GM23338 (cell line): ENCODE data around the gene GFOD1. TPM values are rescaled to one million over a fixed set of nuclear protein-coding genes. Genes with fewer than 3 reads are reported as not detected.

Source experiments
- ATAC-seq: fragments of 200-7000 bp; cut with Tn5 transposase; 3 replicates; pipeline ENCODE4 v1.9.1; 2020
- DNase-seq: peaks from one replicate; pipeline ENCODE4 v3.0.0-alpha.2; 2015; ENCODE audit warnings: low spot score
- H2AFZ ChIP-seq: fragments of 200-600 bp; sonication (generic); 2 replicates; pipeline ENCODE4 v1.8.0; 2016; ENCODE audit warnings: antibody characterized with exemption, mild to moderate bottlenecking, moderate library complexity
- H3F3A ChIP-seq: fragments of 200-600 bp; sonication (generic); replicated peaks from 2 replicates; pipeline ENCODE4 v1.8.0; 2017; ENCODE audit warnings: antibody characterized with exemption, mixed run types, low read depth
- H3K27ac ChIP-seq: fragments of 200-600 bp; sonication (generic); 2 replicates; pipeline ENCODE4 v1.6.1; 2016; ENCODE audit warnings: low read depth
- H3K27me3 ChIP-seq: fragments of 200-600 bp; sonication (generic); 2 replicates; pipeline ENCODE4 v1.8.0; 2016; ENCODE audit warnings: mild to moderate bottlenecking, mixed run types, moderate library complexity; ENCODE audit not compliant: insufficient read depth
- H3K36me3 ChIP-seq: fragments of 200-600 bp; sonication (generic); 2 replicates; pipeline ENCODE4 v1.8.0; 2016; ENCODE audit warnings: mild to moderate bottlenecking; ENCODE audit not compliant: insufficient read depth
- H3K4me1 ChIP-seq: fragments of 200-600 bp; sonication (generic); 2 replicates; pipeline ENCODE4 v1.8.0; 2016; ENCODE audit warnings: mild to moderate bottlenecking, moderate library complexity; ENCODE audit not compliant: insufficient read depth
- H3K4me2 ChIP-seq: fragments of 200-600 bp; sonication (generic); 2 replicates; pipeline ENCODE4 v1.7.1; 2017; ENCODE audit warnings: mixed run types
- H3K4me3 ChIP-seq: fragments of 200-600 bp; sonication (generic); 2 replicates; pipeline ENCODE4 v1.6.1; 2016; ENCODE audit warnings: mixed run types
- H3K79me2 ChIP-seq: fragments of 200-600 bp; sonication (generic); replicated peaks from 2 replicates; pipeline ENCODE4 v1.8.0; 2017; ENCODE audit warnings: mild to moderate bottlenecking; ENCODE audit not compliant: insufficient read depth
- H3K9me2 ChIP-seq: fragments of 200-600 bp; sonication (generic); 2 replicates; pipeline ENCODE4 v1.8.0; 2017; ENCODE audit not compliant: insufficient read depth
- H4K20me1 ChIP-seq: fragments of 200-600 bp; sonication (generic); replicated peaks from 2 replicates; pipeline ENCODE4 v1.8.0; 2017; ENCODE audit warnings: mild to moderate bottlenecking; ENCODE audit not compliant: insufficient read depth
- H3K27ac Mint-ChIP-seq: 2 replicates; pipeline ENCODE4 v1.8.0; 2020; ENCODE audit warnings: inconsistent platforms, mild to moderate bottlenecking, moderate library complexity, mixed read lengths
- H3K27me3 Mint-ChIP-seq: 3 replicates; pipeline ENCODE4 v1.8.0; 2022; ENCODE audit warnings: low read depth, mild to moderate bottlenecking, moderate library complexity, mixed read lengths, inconsistent platforms; ENCODE audit not compliant: insufficient read depth, poor library complexity
- H3K36me3 Mint-ChIP-seq: 3 replicates; pipeline ENCODE4 v1.8.0; 2021; ENCODE audit warnings: low read depth, mild to moderate bottlenecking, inconsistent platforms, moderate library complexity, mixed read lengths
- H3K4me1 Mint-ChIP-seq: 3 replicates; pipeline ENCODE4 v1.8.0; 2020; ENCODE audit warnings: mild to moderate bottlenecking, inconsistent platforms, mixed read lengths
- H3K4me3 Mint-ChIP-seq: 3 replicates; pipeline ENCODE4 v1.8.0; 2021; ENCODE audit warnings: moderate library complexity, mild to moderate bottlenecking, inconsistent platforms, mixed read lengths
- H3K9me3 Mint-ChIP-seq: 3 replicates; pipeline ENCODE4 v1.8.0; 2020; ENCODE audit warnings: moderate library complexity, mild to moderate bottlenecking, inconsistent platforms, mixed read lengths
- CREB1 ChIP-seq: fragments of 250-450 bp; sonication (Bioruptor Pico); IDR thresholded peaks from 2 replicates; pipeline ENCODE4 v1.5.0; 2020; ENCODE audit warnings: low read depth, mild to moderate bottlenecking, moderate library complexity
- EZH2 ChIP-seq: fragments of 200-600 bp; sonication (generic); IDR thresholded peaks from one replicate; pipeline ENCODE4 v1.8.0; 2017; ENCODE audit warnings: antibody characterized with exemption, mild to moderate bottlenecking, low read depth; ENCODE audit not compliant: unreplicated experiment
- EZH2phosphoT487 ChIP-seq: fragments of 200-600 bp; sonication (generic); IDR thresholded peaks from one replicate; pipeline ENCODE4 v1.8.1; 2018; ENCODE audit warnings: antibody characterized with exemption; ENCODE audit not compliant: unreplicated experiment
- JUNB ChIP-seq: IDR thresholded peaks from one replicate; pipeline ENCODE4 v1.6.1; 2016; ENCODE audit warnings: antibody characterized with exemption; ENCODE audit not compliant: unreplicated experiment
- NANOG ChIP-seq: IDR thresholded peaks from 2 replicates; pipeline ENCODE4 v1.6.1; 2016; ENCODE audit warnings: antibody characterized with exemption, borderline replicate concordance
- POLR2AphosphoS5 ChIP-seq: IDR thresholded peaks from 2 replicates; pipeline ENCODE4 v1.6.1; 2016; ENCODE audit warnings: antibody characterized with exemption, low read depth
- STAT1 ChIP-seq: IDR thresholded peaks from one replicate; pipeline ENCODE4 v1.6.1; 2016; ENCODE audit warnings: antibody characterized with exemption; ENCODE audit not compliant: unreplicated experiment
- ZNF114 ChIP-seq: fragments of 250-450 bp; sonication (Bioruptor Pico); IDR thresholded peaks from 2 replicates; pipeline ENCODE4 v1.5.0; 2020; ENCODE audit warnings: mild to moderate bottlenecking, moderate library complexity
- ZNF331 ChIP-seq: fragments of 250-450 bp; sonication (Bioruptor Pico); IDR thresholded peaks from 2 replicates; pipeline ENCODE4 v1.5.0; 2020; ENCODE audit warnings: low read depth, mild to moderate bottlenecking, moderate library complexity
- polyA plus RNA-seq: library from polyadenylated mRNA; unstranded; fragments of >200 nt; fragmentation: Nextera tagmentation; extraction: Ambion mirVana; gene quantifications from 2 replicates; pipeline ENCODE4 v1.2.1, GENCODE V29; 2016
- total RNA-seq: library from RNA; depleted of rRNA; stranded (reverse); fragments of >200 nt; shearing (Covaris generic); gene quantifications from 2 replicates; pipeline ENCODE4 v1.2.3, GENCODE V29; 2014
- TF ChIP-seq, protein P1 (sequence below), 2 experiments: fragments of 200-600 bp in 1 of 2; sonication (generic) in 1 of 2; conservative IDR thresholded peaks; 2 replicates each; pipeline versions ENCODE4 v1.5.1 to v1.6.1; 2016 to 2017; ENCODE audit warnings: antibody characterized with exemption in 2 of 2, low read depth in 2 of 2, mild to moderate bottlenecking in 2 of 2, moderate library complexity in 1 of 2
- TF ChIP-seq, protein P2 (sequence below): IDR thresholded peaks from 2 replicates; pipeline ENCODE4 v1.6.1; 2016; ENCODE audit warnings: antibody characterized with exemption
- TF ChIP-seq, protein P3 (sequence below): IDR thresholded peaks from one replicate; pipeline ENCODE4 v1.6.1; 2018; ENCODE audit warnings: antibody characterized with exemption; ENCODE audit not compliant: unreplicated experiment
- TF ChIP-seq, protein P4 (sequence below): fragments of 250-450 bp; sonication (Bioruptor Pico); IDR thresholded peaks from 2 replicates; pipeline ENCODE4 v1.5.0; 2020; ENCODE audit warnings: mild to moderate bottlenecking, moderate library complexity

The GFOD1 gene
- total and polyA plus RNA-seq, 2 experiments from 2014 or later: 4.9 to 12.8 TPM

- Mint-ChIP-seq H3K27ac (no peak overlapping the region), H3K36me3 (peaks cover 82% of the 10 kb centered on the region), H3K9me3 (no peaks in the 10 kb centered on the region), H3K27me3 (no peaks in the 10 kb centered on the region), H3K4me1 (no peaks in the 10 kb centered on the region), H3K4me3 (no peak overlapping the region)
- Histone ChIP-seq H3K4me3 (no peak overlapping the region), H3K4me1 (no peaks in the 10 kb centered on the region), H3K27ac (no peak overlapping the region), H2AFZ (no peak overlapping the region), H3K79me2 (no peaks in the 10 kb centered on the region), H4K20me1 (no peaks in the 10 kb centered on the region), H3K9me2 (no peaks in the 10 kb centered on the region), H3K4me2 (no peak overlapping the region), H3F3A (0 out of 2 replicates have a peak, but pooled peaks cover under 1% of the 10 kb centered on the region), H3K27me3 (no peaks in the 10 kb centered on the region), H3K36me3 (peaks cover 69% of the 10 kb centered on the region)
- DNase-seq (no peak), ATAC-seq (no peak)
- TF ChIP-seq, protein P1, sequence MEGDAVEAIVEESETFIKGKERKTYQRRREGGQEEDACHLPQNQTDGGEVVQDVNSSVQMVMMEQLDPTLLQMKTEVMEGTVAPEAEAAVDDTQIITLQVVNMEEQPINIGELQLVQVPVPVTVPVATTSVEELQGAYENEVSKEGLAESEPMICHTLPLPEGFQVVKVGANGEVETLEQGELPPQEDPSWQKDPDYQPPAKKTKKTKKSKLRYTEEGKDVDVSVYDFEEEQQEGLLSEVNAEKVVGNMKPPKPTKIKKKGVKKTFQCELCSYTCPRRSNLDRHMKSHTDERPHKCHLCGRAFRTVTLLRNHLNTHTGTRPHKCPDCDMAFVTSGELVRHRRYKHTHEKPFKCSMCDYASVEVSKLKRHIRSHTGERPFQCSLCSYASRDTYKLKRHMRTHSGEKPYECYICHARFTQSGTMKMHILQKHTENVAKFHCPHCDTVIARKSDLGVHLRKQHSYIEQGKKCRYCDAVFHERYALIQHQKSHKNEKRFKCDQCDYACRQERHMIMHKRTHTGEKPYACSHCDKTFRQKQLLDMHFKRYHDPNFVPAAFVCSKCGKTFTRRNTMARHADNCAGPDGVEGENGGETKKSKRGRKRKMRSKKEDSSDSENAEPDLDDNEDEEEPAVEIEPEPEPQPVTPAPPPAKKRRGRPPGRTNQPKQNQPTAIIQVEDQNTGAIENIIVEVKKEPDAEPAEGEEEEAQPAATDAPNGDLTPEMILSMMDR (conservative IDR thresholded peaks at IDR 0.05; ENCODE audit: low read depth in 2 of 2): no peak
- TF ChIP-seq, protein P2, sequence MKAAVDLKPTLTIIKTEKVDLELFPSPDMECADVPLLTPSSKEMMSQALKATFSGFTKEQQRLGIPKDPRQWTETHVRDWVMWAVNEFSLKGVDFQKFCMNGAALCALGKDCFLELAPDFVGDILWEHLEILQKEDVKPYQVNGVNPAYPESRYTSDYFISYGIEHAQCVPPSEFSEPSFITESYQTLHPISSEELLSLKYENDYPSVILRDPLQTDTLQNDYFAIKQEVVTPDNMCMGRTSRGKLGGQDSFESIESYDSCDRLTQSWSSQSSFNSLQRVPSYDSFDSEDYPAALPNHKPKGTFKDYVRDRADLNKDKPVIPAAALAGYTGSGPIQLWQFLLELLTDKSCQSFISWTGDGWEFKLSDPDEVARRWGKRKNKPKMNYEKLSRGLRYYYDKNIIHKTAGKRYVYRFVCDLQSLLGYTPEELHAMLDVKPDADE: no peak
- no peak for TF ChIP-seq POLR2AphosphoS5
- TF ChIP-seq JUNB: no peak
- no peak for TF ChIP-seq ZNF114 (CRISPR knock-in tag)
- TF ChIP-seq ZNF331 (CRISPR knock-in tag): no peak
- TF ChIP-seq EZH2phosphoT487: no peak
- TF ChIP-seq, protein P3, sequence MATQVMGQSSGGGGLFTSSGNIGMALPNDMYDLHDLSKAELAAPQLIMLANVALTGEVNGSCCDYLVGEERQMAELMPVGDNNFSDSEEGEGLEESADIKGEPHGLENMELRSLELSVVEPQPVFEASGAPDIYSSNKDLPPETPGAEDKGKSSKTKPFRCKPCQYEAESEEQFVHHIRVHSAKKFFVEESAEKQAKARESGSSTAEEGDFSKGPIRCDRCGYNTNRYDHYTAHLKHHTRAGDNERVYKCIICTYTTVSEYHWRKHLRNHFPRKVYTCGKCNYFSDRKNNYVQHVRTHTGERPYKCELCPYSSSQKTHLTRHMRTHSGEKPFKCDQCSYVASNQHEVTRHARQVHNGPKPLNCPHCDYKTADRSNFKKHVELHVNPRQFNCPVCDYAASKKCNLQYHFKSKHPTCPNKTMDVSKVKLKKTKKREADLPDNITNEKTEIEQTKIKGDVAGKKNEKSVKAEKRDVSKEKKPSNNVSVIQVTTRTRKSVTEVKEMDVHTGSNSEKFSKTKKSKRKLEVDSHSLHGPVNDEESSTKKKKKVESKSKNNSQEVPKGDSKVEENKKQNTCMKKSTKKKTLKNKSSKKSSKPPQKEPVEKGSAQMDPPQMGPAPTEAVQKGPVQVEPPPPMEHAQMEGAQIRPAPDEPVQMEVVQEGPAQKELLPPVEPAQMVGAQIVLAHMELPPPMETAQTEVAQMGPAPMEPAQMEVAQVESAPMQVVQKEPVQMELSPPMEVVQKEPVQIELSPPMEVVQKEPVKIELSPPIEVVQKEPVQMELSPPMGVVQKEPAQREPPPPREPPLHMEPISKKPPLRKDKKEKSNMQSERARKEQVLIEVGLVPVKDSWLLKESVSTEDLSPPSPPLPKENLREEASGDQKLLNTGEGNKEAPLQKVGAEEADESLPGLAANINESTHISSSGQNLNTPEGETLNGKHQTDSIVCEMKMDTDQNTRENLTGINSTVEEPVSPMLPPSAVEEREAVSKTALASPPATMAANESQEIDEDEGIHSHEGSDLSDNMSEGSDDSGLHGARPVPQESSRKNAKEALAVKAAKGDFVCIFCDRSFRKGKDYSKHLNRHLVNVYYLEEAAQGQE: no peak
- no peak for TF ChIP-seq CREB1 (CRISPR knock-in tag)
- no peak for TF ChIP-seq EZH2
- TF ChIP-seq, protein P4, sequence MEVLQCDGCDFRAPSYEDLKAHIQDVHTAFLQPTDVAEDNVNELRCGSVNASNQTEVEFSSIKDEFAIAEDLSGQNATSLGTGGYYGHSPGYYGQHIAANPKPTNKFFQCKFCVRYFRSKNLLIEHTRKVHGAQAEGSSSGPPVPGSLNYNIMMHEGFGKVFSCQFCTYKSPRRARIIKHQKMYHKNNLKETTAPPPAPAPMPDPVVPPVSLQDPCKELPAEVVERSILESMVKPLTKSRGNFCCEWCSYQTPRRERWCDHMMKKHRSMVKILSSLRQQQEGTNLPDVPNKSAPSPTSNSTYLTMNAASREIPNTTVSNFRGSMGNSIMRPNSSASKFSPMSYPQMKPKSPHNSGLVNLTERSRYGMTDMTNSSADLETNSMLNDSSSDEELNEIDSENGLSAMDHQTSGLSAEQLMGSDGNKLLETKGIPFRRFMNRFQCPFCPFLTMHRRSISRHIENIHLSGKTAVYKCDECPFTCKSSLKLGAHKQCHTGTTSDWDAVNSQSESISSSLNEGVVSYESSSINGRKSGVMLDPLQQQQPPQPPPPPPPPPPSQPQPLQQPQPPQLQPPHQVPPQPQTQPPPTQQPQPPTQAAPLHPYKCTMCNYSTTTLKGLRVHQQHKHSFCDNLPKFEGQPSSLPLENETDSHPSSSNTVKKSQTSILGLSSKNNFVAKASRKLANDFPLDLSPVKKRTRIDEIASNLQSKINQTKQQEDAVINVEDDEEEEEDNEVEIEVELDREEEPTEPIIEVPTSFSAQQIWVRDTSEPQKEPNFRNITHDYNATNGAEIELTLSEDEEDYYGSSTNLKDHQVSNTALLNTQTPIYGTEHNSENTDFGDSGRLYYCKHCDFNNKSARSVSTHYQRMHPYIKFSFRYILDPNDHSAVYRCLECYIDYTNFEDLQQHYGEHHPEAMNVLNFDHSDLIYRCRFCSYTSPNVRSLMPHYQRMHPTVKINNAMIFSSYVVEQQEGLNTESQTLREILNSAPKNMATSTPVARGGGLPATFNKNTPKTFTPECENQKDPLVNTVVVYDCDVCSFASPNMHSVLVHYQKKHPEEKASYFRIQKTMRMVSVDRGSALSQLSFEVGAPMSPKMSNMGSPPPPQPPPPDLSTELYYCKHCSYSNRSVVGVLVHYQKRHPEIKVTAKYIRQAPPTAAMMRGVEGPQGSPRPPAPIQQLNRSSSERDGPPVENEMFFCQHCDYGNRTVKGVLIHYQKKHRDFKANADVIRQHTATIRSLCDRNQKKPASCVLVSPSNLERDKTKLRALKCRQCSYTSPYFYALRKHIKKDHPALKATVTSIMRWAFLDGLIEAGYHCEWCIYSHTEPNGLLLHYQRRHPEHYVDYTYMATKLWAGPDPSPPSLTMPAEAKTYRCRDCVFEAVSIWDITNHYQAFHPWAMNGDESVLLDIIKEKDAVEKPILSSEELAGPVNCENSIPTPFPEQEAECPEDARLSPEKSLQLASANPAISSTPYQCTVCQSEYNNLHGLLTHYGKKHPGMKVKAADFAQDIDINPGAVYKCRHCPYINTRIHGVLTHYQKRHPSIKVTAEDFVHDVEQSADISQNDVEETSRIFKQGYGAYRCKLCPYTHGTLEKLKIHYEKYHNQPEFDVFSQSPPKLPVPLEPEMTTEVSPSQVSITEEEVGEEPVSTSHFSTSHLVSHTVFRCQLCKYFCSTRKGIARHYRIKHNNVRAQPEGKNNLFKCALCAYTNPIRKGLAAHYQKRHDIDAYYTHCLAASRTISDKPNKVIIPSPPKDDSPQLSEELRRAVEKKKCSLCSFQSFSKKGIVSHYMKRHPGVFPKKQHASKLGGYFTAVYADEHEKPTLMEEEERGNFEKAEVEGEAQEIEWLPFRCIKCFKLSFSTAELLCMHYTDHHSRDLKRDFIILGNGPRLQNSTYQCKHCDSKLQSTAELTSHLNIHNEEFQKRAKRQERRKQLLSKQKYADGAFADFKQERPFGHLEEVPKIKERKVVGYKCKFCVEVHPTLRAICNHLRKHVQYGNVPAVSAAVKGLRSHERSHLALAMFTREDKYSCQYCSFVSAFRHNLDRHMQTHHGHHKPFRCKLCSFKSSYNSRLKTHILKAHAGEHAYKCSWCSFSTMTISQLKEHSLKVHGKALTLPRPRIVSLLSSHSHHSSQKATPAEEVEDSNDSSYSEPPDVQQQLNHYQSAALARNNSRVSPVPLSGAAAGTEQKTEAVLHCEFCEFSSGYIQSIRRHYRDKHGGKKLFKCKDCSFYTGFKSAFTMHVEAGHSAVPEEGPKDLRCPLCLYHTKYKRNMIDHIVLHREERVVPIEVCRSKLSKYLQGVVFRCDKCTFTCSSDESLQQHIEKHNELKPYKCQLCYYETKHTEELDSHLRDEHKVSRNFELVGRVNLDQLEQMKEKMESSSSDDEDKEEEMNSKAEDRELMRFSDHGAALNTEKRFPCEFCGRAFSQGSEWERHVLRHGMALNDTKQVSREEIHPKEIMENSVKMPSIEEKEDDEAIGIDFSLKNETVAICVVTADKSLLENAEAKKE (CRISPR knock-in tag): no peak
- TF ChIP-seq NANOG: no peak
- no peak for TF ChIP-seq STAT1
These were observed 167.4 kb downstream of the GFOD1 start for GRCh38 chr6:13319891-13320564.
